GM18520 (cell line): ENCODE results near the gene XRCC2.
"Not testable (repeated sequence)": the region's sequence is repeated elsewhere in the genome, so short reads cannot be mapped to it uniquely, and the experiment has no call there.

ENCODE experiments used
- ATAC-seq: cut with Tn5 transposase; IDR thresholded peaks from one replicate; pipeline ENCODE4 v1.9.1; 2021; ENCODE audit not compliant: unreplicated experiment

XRCC2 gene

DNA sequence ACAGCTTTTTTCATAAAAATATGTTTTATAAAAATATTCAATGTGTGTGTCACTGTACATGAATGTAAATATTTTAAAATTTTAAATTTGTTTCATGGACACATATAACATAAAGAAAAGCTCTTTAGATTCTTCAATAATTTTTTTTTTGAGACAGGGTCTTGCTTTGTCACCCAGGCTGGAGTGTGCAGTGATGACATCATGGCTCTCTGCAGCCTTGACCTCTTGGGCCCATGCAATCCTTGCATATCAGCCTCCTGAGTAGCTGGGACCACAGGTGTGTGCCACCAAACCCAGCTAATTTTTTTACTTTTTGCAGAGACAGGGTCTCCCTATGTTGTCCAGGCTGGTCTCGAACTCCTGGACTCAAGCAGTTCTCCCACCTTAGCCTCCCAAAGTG is 9.9 kb downstream of the XRCC2 start:
- ATAC-seq = no peak

- ATAC-seq = no peak
These were observed 11.3 kb downstream of the XRCC2 start for GRCh38 chr7:152664636-152665035.

DNA sequence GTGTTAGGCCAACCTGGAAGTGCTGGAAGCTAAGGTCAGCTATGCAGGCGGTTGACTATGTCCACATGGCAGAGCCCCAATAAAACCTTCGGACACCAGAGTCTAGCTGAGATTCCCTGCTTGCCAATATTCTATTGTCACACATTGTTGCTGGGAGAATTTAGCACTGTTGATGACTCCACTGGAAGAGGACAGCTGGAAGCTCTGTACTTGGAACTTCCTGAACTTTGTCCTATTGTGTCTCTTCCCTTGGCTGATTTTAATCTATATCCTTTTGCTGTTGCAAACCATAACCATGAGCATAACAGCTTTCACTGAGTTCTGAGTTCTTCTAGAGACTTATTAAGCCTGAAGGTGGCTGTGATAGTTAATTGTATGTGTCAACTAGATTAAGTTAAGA is 12.0 kb downstream of the XRCC2 start:
- no peak for ATAC-seq

DNA sequence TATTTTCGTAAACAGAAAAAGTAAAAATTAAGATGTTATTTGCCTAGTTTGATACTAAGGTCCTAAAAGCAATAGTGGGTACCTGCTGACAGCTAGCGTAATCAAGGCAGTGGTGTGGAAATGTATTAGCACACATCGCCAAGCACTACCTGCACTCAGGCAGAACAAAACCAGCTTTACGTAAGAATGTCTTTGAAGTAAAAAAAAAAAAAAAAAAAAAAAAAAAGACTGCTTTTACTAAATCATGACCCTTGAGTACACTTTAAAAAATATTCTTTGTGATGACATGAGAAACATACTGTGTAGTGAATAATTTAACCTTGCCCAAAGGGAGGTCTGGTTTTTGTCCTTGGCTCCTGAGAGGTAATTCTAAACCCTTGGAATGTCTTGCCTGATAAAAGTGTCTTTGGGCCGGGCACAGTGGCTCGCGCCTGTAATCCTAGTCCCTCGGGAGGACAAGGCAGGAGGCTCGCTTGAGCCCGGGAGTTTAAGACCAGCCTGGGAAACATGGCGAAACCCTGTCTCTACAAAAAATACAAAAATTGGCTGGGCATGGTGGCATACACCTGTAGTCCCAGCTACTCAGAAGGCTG is 12.7 kb downstream of the XRCC2 start:
- no peak for ATAC-seq

DNA sequence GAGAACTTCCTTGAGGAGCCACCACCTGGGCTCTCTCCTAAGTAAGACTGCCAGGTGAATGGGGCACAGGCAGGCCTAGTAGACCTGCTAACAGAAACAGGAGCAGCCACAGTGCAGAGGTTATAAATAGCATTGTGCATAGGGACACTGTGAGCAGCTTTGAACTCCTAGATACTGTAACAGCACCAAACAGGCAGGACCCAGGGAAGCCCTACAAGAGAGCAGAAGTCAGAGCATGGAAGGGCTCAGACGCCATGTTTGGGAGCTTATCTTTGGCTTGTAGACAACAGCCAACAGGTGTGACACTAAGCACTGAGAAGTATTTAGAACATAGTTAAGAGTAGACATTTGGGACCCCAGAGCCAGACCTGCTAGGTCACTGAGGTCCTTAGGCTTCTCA is 14.5 kb downstream of the XRCC2 start:
- no peak for ATAC-seq

DNA sequence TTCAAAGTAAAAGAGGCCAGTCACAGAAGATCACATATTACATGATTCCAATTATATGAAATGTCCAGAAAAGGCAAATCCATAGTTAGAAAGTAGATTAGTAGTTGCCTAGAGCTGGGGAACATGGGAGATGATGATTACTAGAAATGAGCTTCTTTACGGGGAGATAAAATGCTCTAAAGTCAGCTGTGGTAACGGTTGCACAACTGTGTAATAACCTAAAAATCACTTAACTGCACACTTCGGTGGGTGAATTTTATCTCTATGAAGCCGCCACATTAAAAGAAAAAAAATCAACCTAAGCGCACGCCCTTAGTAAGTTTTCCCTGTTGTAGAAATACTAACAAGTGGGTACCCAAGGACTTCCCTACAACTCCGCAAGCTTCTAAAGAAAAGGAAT is 15.9 kb downstream of the XRCC2 start:
- ATAC-seq = no peak

GRCh38 chr7:152654971-152655370 is 21.0 kb downstream of the XRCC2 start:
- no peak for ATAC-seq

DNA sequence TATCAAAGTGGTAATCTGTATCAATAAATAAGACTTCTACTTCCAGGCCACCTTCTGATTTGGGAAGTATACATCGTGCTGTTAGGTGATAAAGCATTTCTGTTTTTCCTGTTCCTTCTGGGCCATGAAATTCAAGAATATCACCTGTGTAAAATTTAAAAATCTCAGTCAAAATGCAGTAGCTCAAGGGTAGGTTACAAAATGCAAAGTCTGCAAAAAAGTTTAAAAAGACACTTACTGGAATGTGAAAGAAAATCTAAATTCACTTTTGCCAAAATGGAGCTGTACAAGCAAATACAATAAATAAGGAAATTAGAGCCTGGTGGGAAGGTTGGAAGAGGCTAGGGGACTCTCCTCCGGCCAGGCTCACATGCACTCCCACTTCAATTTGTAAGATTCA is 26.7 kb downstream of the XRCC2 start:
- no peak for ATAC-seq

- no peak for ATAC-seq
These were observed 28.9 kb downstream of the XRCC2 start for GRCh38 chr7:152647009-152647408.

DNA sequence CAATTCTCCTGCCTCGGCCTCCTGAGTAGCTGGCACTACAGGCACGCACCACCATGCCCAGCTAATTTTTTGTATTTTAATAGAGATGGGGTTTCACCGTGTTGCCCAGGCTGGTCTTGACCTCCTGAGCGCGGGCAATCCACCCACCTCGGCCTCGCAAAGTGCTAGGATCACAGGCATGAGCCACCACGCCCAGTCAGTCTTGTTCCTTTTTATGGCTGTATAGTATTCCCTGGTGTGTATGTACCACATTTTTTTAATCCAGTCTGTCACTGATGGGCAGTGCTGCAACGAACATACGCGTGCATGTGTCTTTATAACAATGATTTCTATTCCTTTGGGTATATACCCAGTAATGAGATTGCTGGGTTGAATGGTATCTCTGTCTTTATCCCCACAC is 29.4 kb downstream of the XRCC2 start:
- ATAC-seq = not testable (repeated sequence)

DNA sequence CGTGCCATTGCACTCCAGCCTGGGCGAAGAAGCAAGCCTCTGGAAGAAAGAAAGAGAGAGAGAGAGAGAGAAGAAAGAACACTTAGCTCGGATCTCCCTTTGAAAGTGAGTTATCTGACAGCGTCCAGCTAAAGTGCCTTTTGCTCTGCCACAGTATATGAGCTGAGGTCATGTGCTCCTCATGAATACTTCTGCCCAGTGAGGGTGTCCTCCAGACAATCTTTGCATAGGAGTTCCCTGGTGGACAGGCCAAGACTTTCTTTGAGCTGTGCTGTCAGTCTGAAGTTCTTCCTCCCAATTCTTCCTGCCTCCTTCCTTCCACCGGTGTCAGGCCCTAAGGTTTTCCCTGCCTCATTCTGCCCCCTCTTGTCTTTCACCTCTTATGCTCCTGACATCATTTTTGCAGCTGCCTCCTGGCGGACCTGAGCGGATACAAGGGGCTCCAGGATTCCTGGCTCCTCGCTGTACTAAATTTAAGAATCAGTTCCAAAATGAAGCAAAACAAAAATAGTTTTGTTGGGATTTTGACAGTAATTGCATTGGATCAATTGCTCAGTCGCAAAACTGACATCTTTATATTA is 31.9 kb downstream of the XRCC2 start:
- ATAC-seq = no peak

- ATAC-seq = no peak
These were observed 34.6 kb downstream of the XRCC2 start for GRCh38 chr7:152641384-152641783.

- ATAC-seq = no peak
These were observed 35.1 kb downstream of the XRCC2 start for GRCh38 chr7:152640829-152641228.

DNA sequence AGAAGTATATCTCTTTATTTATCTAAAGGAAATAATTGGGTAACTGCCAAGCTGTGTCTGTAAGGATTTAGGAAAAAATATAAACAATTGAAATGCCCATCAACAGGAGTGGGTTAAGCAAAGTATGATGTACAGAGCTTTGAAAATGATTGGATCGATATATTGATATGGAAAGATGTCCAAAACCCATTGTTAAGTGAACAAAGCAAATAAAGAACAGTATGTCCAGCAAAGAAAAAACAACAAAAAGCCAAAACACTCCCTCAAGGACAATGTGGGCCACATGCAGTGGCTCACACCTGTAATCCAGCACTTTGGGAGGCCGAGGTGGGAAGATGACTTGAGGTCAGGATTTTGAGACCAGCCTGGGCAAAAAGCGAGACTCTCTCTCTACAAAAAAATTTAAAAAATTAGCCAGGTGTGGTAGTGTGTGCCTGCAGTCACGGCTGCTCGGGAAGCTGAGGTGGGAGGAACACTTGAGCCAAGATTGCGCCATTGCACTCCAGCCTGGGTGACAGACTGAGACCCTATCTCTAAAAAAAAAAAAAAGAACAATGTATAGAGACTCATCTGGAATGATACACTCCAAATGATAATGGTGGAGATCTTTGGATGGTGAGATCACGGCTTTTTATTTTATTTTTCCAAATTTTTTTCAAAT is 37.9 kb downstream of the XRCC2 start:
- no peak for ATAC-seq

- ATAC-seq = no peak
These were observed 38.8 kb downstream of the XRCC2 start for GRCh38 chr7:152637161-152637560.

DNA sequence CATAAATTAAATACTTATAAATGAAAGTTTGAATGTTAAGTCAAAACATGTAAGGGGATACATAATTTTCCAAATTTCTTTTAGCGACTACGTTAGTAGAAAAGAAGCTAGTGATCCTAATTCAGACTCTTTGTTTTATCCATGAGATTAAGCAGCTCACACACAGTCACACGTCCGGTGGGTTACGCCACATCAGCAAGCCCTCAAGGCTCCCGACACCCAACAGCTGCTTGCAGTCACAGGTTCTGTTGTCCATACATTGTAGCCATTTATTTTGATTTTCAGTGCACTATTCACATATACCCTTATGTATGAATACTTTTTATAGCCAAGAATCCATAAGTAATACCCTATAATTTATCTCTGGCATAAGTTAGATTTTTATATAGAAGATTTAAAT is 39.5 kb downstream of the XRCC2 start:
- no peak for ATAC-seq

GRCh38 chr7:152633504-152633903 is 42.4 kb downstream of the XRCC2 start:
- no peak for ATAC-seq

- ATAC-seq = no peak
These were observed 42.9 kb downstream of the XRCC2 start for GRCh38 chr7:152633072-152633471.

DNA sequence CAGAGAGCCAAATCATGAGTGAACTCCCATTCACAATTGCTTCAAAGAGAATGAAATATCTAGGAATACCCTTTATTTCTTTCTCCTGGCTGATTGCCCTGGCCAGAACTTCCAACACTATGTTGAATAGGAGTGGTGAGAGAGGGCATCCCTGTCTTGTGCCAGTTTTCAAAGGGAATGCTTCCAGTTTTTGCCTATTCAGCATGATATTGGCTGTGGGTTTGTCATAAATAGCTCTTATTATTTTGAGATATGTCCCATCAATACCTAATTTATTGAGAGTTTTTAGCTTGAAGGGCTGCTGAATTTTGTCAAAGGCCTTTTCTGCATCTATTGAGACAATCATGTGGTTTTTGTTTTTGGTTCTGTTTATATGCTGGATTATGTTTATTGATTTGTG is 47.2 kb downstream of the XRCC2 start:
- not testable (repeated sequence) for ATAC-seq

- ATAC-seq = no peak
These were observed 51.7 kb downstream of the XRCC2 start for GRCh38 chr7:152624228-152624627.

DNA sequence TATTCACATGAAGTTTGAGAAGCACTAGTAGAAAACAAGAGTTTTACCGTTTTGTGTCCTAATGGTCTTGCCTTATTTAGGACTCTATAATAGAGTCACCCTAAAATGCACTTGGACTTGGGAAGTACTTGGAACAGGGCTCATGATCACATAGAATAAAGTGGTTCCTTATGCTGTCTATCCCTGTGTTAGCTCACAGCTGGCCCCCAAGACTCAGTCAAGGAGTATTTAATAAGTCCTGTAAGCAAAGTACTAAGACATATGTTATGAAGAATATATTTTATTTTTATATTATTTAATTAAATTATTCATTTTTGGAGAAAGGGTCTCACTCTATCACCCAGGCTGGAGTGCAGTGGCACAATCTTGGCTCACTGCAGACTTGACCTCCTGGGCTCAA is 54.5 kb downstream of the XRCC2 start:
- no peak for ATAC-seq

DNA sequence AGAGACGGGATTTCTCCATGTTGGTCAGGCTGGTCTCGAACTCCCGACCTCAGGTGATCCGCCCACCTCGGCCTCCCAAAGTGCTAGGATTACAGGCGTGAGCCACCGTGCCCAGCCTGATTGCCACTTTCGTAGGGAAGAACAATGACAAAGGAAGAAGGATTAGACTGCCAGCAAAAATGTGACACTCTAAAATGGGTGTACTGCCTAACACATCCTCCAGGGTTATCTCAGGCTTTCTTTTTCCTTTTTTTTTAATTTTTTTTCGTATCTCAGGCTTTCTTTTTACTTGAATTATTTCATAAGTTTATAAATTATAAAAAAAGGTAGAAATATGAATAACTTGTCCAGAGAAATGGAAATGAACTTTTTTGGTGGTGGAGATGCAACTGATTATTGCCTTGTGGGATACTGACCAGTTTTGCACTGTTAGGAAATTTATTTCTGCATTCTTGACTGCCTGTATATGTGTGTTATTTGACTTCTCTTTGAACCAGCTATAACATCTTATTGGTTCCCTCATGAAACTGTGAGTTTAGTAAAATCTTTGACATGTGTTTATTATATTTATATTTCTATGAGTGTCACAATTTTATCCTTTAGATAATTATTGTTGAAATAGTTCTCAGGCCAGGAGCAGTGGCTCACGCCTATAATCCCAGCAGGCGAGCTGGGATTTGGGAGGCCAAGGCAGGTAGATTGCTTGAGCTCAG is 56.8 kb downstream of the XRCC2 start:
- ATAC-seq = no peak
